Measurements from ENCODE around the gene SVOP.
A peak's percentile ranks its signal among the peaks of the same experiment; 100 is the strongest.
"Not testable (repeated sequence)": the region's sequence is repeated elsewhere in the genome, so short reads cannot be mapped to it uniquely, and the experiment has no call there.

SVOP gene, protein sequence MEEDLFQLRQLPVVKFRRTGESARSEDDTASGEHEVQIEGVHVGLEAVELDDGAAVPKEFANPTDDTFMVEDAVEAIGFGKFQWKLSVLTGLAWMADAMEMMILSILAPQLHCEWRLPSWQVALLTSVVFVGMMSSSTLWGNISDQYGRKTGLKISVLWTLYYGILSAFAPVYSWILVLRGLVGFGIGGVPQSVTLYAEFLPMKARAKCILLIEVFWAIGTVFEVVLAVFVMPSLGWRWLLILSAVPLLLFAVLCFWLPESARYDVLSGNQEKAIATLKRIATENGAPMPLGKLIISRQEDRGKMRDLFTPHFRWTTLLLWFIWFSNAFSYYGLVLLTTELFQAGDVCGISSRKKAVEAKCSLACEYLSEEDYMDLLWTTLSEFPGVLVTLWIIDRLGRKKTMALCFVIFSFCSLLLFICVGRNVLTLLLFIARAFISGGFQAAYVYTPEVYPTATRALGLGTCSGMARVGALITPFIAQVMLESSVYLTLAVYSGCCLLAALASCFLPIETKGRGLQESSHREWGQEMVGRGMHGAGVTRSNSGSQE

DNA sequence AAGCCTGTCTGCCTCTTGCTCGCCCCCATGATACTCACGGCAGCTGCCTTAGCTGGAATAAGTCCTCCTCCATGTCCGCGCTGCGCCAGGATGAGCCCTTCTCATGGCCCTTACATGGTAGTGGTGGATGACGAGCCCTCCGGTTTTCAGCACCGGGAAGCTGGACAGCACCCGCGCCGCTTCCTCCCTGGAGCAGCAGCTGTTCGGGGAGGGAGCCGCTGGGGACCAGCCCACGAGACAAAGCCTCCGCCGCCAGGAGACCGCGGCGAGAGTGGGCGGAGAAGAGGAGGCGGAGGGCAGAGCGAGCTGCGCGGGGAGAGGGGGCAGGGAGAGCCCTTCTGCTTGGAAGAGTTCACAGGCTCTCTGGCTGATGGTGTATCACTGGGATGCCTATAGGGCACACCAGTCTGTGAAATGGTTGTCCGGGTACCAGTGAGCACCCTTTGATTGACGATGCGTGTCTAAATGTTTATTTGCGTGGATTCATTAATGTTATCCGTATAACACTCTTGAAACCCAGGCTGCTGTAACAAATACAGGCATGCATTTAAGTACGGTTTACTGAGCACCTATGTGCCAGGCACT, at the start of gene SVOP:
TSS of gene SVOP (minus strand) at position 273 of the 585 bp plus-strand sequence. CDS start at position 73, 200 bp downstream.
- peak; percentile 85 for DNase-seq (ENCODE audit: low read depth)

DNA sequence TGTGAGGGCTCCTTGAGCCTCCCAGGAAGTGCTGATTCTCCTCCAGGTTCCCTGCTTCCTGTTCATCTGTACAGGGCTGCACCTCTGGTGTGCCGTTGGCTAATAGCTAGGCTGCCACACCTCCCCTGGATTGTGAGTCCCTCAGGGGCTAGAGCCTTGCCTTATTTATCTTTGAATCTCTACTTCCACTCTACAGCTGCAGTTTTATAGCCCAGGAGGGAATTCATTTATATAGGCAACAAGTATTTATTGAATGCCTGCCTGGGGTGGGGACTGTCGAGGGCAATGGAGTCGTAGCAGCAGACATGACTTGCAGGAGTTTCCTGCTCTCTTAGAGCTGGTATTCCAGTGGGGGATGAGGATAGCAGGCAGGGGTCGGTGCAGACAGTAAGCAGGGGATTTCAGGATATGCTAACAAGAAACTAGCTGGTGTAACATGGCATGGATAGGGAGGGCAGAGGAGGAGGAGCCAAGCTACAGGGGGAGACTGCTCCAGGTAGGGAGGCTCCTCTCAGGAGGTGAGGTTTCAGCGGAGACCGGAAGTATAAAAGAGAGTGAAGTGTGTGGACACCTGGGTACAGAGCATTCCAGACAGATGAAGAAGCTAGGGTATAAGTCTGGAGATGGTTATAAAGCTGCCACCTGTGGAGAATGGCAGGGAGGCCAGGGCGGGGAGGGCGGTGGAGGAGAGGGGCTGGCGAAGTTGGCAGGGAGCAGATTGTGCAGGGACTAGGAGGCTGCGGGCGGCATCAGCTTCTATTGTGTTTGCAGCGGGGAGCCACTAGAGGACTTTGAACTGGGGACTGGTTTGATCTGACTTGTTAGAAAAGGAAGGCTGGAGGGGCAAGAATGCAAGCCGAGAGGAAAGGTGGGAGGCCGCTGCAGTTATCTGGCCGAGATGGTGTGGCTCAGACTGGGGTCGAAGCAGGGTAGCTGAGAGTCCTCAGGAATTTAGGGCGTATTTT, 48.7 kb upstream of the SVOP start:
- DNase-seq (ENCODE audit: low read depth), result no peak

DNA sequence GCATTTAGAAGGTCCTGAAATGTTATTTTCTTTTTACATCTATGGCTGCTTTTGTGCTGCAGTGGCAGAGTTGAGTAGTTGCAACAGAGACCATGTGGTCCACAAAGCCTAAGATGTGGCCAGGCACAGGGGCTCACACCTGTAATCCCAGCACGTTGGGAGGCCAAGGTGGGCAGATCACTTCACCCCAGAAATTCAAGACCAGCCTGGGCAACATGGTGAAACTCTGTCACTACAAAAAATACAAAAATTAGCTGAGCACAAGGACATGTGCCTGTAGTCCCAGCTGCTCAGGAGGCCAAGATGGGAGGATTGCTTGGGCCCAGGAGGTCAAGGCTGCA, 45.0 kb upstream of the SVOP start:
- DNase-seq (ENCODE audit: low read depth), result no peak

DNA sequence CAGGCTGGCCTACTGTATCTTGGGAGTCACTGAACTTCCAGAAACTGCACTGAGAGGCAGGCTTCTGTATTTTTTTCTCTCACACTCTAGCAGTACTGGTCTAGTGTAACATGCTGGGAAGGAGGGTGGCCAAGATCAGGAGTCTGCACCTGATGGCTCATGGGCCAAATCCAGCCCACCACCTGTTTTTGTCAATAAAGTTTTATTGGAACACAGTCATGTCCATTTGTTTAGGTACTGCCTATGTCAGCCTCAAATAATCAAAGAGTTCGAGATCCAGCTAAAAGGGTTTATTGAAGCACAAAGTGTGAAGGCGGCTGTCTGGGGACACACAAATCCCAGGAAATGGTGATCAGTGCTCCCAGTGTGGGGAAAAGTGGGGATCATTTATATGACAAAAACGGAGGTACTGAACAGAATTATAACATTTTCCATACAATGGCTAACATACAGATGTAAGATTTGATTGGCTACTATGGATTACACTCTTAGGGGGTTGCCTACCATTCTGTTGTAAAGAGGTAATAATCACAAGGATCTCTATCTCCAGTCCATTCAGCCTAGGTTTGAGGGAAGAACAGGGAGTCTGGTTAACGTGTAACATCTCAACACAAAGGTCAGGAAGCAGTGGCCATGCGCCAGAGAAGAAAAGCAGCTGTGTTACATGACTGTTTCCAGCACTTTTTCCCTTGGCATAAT, 44.4 kb upstream of the SVOP start:
- DNase-seq (ENCODE audit: low read depth), result no peak

DNA sequence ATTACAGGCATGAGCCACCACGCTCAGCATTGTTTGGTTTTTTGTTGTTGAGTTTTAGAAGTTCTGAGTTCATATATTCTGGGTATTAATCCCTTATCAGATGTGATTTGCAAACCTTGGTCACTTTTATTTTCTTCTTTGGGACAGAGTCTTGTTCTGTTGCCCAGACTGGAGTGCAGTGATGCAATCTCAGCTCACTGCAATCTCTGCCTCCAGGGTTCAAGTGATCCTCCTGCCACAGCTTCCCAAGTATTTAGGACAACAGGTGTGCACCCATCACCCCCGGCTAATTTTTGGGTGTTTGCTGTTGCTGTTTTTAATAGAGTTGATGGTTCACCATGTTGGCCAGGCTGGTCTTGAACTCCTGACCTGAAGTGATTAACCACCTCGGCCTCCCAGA, 43.3 kb upstream of the SVOP start:
- DNase-seq (ENCODE audit: low read depth), result no peak

DNA sequence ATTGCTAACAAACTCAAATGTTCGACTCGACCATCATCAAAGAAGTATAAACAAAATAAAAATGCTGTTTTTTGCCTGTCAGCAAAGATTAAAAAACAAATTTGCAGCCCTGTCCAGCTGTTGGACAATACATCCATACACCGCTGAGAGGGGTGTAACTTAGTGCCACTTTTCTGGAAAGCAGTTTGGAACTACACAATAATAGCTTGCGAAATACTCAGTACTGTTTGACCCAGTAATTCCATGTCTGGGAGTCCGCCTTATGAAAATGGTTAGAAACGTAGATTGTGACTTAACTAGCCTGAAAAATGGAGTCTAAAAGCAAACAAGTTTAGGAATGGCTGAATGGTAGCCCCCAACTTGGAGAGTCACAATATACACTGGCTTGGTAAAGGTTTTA, 37.9 kb upstream of the SVOP start:
- DNase-seq (ENCODE audit: low read depth), result no peak

DNA sequence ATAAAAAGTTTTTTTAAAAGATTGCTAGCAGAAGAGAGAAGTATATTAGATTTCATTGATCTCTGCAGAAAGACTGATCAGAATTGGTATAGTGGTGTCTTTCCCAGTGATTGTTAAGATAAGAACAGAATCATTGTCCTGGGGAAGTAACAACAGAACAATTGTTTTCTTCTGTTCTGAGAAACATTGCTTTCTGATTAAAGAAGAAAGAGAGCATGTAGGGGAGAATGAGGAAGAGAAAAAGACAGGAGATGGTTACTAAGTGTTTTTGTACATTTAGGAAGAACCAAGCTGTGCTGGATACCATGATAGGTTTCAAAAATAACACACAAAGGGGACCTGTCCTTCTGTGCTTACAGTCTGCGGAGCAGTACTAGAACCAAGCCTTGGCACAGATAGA, 36.5 kb upstream of the SVOP start:
- no peak for DNase-seq (ENCODE audit: low read depth)

DNA sequence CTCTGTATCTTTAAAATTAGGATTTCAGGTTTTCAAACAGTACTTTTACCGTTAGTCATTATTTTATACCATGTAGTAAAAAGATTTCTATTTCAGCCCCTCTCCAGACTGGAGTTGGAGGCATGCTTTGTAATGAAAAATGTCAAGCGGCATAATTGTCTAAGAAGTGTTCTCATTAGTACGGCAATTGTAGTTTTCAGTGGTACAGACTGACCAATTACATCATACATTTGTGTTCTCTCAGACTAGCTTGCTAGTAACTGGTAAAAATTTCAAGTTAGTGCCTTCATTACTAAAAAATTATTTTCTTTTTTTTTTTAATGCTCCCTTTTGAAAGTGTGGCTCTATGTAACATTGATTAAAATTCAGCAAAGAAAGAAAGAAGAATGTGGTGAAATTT, 36.0 kb upstream of the SVOP start:
- DNase-seq (ENCODE audit: low read depth), result no peak

DNA sequence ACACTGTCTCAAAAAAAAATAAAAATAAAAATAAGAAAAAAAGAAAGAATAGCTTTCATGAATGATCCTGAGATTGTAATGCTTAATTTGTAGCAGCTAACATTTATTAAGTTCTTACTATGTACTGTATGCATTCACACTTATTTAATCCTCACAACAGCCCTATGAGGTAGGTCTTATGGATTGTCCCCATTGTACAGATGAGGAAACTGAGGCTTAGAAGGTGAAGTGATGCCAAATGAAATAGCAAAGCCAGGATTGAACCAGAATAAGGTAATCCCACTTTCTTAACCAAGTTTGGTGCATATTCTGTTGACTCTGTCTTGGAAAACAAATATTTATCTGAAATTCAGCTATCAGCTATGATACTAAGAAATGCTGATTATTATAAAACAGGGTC, 33.7 kb upstream of the SVOP start:
- no peak for DNase-seq (ENCODE audit: low read depth)

DNA sequence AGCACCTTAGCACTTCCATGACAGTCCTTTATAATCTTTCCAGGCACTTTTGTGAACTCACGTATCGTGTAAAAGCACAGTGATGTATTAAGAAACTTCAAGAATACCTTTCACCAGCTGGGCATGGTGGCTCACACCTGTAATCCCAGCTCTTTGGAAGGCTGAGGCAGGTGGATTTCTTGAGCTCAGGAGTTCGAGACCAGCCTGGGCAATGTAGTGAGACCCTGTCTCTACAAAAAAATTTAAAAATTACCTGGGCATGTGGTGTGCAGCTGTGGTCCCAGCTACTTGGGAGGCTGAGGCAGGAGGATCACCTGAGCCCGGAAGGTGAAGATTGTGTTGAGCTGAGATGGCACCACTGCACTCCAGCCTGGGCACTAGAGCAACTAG, 33.3 kb upstream of the SVOP start:
- not testable (repeated sequence) for DNase-seq (ENCODE audit: low read depth)

DNA sequence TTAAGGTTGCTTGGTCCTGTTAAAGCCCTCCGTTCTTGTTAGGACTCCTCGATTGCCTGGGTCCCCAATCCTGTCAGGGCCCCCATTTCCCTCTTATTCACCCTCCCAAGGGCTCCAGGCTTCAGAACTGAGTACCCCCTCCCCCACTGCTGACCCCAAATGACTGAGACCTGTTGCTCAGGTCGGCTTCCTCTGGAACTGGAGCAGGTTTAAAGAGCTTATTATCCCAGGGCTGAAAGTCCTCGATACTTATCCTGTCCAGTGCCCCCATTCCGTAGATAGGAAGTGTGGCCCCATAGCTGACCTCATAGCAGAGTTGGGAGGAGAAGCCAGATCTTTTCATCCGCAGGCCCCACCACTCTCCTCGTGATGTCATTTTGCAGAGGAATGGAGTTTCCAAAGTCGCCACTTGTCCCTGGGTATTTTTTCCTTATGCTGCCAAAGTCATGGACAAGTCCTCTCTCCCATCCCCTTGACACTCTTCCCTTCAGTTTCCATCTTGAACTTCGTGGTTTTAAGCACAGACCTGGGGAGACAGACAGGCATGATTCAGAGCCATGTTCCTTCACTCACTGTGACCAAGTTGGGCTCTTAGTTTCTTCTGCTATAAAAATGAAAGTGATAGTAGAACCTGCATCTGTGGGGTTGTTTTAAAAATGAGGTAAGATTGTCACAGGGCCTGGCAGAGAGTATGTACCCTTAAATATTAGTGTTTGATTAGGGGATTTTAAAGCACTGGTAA, 32.7 kb upstream of the SVOP start:
- DNase-seq (ENCODE audit: low read depth), result peak; percentile 35

DNA sequence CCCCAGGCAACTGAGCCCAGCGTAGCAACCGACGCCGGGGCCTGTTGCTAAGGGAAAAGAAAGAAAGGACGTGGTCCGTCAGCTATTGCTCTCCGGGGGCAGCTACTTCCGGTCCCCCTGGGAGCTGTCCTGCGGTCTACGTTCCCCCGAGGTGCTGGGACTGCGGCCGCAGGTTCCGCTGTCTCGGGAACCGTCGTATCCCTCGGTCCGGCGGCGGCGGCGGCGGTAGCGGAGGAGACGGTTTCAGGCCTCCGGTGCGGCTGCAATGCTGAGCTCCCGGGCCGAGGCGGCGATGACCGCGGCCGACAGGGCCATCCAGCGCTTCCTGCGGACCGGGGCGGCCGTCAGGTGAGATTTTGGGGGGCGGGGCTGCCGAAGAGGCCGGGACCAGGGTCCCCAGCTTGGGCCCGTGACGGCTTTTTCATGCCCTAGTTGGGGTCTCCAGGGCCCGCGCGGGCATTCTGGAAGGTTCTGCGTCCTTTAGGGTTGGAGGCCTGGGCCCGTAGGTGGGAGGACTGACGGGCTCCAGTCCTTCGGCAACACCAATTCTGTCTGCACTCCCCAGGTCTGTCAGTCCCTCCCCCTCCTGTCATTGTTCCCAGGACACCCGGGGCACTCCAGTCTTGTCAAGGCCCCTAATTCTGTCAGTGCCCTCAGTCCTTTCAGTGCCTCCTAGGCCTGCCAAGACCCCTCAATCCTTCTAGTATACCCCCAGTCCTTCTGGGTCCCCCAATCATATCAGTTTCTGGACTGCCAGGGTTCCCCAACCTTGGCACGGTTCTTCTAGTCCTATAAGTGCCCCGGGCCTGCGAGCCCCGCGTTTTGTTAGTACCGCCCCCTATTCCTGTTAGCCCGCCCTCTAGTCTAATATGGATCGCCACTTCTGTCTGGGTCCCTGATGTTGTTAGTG, 31.8 kb upstream of the SVOP start, which contains the start of gene USP30:
TSS of gene USP30 (plus strand) at position 163 of the 910 bp plus-strand sequence. CDS start at position 266, 103 bp downstream.
- DNase-seq (ENCODE audit: low read depth), result peak; percentile 87

DNA sequence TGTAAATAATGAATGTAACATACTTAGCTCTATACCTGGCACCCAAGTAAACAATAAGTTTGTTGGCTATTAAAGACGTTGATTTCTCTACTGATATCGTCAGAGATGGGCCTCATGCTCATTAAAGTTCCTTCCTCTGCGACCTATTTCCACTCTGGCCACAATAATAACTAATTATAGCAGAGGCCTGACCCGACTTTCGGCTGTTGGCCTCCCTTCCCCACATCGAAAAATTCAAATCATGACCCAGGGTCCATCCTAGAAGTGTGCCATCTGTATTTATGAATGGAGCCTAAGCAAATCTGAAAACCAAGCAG, 31.2 kb upstream of the SVOP start:
- DNase-seq (ENCODE audit: low read depth), result no peak

DNA sequence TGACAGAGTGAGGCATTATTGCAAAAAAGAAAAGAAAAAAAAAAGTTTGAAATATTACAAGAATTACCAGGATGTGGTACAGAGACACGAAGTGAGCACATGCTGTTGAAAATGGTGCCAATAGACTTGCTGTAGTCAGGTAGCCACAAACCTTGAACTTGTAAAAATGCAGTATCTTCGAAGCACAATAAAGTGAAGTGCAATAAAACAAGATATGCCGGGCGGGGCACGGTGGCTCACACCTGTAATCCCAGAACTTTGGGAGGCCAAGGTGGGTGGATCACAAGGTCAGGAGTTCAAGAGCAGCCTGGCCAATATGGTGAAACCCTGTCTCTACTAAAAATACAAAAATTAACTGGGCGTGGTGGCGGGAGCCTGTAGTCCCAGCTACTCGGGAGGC, 28.9 kb upstream of the SVOP start:
- not testable (repeated sequence) for DNase-seq (ENCODE audit: low read depth)

DNA sequence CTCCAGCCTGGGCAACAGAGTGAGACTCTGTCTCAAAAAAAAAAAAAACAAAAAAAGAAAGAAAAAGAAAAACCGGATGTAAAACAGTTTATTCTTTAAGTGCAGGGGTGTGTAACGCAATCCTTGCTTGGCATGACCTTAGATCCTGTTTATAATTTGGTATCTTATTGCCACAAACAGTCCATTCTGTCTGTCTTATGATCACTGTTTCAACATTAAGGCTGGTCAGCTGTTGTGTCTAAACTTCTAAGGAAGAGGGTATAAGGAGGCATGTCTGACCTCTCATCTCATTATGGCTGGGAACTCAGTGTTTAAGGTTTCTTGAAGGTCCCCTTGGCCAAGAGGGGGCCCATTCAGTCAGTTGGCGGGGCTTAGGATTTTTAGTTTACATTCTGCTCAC, 27.8 kb upstream of the SVOP start:
- DNase-seq (ENCODE audit: low read depth), result not testable (repeated sequence)

DNA sequence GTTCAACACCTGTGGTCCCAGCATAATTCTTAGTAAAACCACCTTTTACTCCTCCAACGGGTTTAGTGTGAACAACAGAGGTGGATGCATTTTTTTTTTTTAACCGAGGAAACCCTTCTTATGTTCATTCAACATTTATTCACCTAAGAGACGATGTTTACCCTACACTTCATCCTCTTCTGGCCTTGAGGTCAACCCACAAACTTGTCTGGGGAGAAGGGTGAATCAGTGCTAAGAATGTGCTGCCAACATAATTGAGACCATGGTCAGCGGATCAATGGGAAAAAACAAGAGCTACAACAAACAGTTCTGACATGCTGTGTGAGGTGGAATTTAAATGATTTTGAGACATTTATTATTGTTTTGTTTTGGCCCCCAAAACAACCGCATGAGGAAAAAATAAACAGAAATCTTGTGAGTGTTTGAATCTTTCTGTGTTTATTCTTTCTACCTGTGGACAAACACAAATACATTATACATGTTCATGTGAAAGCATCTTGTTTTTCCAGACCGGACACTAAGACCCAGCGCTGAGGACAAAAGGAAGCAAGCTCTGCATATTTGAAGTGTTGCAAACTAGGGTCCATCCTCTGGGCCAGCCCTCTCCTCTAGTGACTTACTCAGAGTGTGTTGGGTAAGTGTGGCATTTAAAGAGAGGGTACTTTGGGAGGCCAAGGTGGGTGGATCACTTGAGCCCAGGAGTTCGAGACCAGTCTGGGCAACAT, 26.4 kb upstream of the SVOP start:
- peak; percentile 87 for DNase-seq (ENCODE audit: low read depth)

DNA sequence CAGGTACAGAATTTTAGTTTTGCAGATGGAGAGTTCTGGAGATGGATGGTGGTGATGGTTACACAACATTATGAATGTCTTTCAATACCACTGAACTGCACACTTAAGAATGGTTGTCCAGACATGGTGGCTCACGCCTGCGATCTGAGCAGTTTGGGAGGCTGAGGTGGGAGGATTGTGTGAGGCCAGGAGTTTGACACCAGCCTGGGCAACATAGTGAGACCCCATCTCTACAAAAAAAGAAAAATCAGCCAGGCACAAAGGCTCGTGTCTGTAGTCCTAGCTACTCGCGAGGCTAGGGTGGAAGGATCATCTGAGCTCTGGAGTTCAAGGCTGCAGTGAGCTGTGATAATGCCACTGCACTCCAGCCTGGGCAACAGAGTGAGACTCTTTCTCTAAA, 23.4 kb upstream of the SVOP start:
- DNase-seq (ENCODE audit: low read depth), result no peak

DNA sequence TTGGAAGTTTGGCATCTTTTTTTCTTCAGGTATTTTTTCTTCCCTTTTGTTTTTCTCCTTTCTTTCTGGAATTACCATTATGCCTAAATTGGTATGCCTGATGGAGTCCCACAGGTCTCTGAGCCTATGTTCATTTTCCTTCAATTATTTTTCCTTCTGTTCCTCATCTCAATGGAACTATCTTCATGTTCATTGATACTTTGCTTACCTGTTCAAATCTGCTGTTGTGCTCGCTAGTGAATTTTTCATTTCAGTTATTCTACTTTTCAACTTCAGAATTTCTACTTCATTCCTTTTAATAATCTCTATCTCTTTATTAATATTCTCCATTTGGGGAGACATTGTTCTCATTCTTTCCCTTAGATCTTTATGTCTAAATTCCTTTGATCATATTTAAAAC, 16.1 kb upstream of the SVOP start:
- no peak for DNase-seq (ENCODE audit: low read depth)
